K562 (cell line): Measurements from ENCODE around the gene CPEB1. TPM values are rescaled to one million over a fixed set of nuclear protein-coding genes. Genes with fewer than 3 reads are reported as not detected.

ENCODE experiments used
- ARID3A ChIP-seq: IDR thresholded peaks from 2 replicates; pipeline ENCODE4 v1.6.1; 2012; ENCODE audit warnings: low read depth, low read length, improper control_type of control experiment, borderline replicate concordance
- DPF2 ChIP-seq: fragments of 450-650 bp; IDR thresholded peaks from 2 replicates; pipeline ENCODE4 v1.6.1; 2016
- EHMT2 ChIP-seq: fragments of 450-650 bp; IDR thresholded peaks from 2 replicates; pipeline ENCODE4 v1.6.1; 2018; ENCODE audit warnings: antibody characterized with exemption
- ESRRA ChIP-seq: fragments of 450-650 bp; IDR thresholded peaks from 2 replicates; pipeline ENCODE4 v1.6.1; 2014; ENCODE audit warnings: low read depth, mild to moderate bottlenecking, moderate library complexity, borderline replicate concordance
- ESRRB ChIP-seq: fragments of 250-450 bp; sonication (Bioruptor Pico); IDR thresholded peaks from 2 replicates; pipeline ENCODE4 v1.5.0; 2020; ENCODE audit warnings: mild to moderate bottlenecking, moderate library complexity, borderline replicate concordance
- FIP1L1 ChIP-seq: fragments of 200-400 bp; formaldehyde crosslinking; IDR thresholded peaks from 2 replicates; pipeline ENCODE4 v1.6.1; 2018; ENCODE audit warnings: mild to moderate bottlenecking, low read depth, low read length; ENCODE audit not compliant: poor library complexity, severe bottlenecking
- GABPB2 ChIP-seq: fragments of 250-450 bp; sonication (Bioruptor Pico); conservative IDR thresholded peaks from 2 replicates; pipeline ENCODE4 v1.5.1; 2021; ENCODE audit warnings: mild to moderate bottlenecking
- HNRNPUL1 ChIP-seq: fragments of 200-400 bp; formaldehyde crosslinking; IDR thresholded peaks from 2 replicates; pipeline ENCODE4 v1.6.1; 2017; ENCODE audit warnings: low read length
- KDM2B ChIP-seq: fragments of 250-450 bp; sonication (Bioruptor Pico); IDR thresholded peaks from 2 replicates; pipeline ENCODE4 v1.8.0; 2021; ENCODE audit warnings: mild to moderate bottlenecking, moderate library complexity
- MCM2 ChIP-seq: fragments of 450-650 bp; IDR thresholded peaks from 2 replicates; pipeline ENCODE4 v1.6.1; 2017; ENCODE audit warnings: low read depth, mild to moderate bottlenecking
- MLX ChIP-seq, 2 experiments: fragments of 450-650 bp in 1 of 2; sonication (generic) in 1 of 2; formaldehyde crosslinking; conservative IDR thresholded peaks; 2 replicates each; pipeline versions ENCODE4 v1.4.0 to v1.8.1; 2020 to 2022; ENCODE audit warnings: mild to moderate bottlenecking in 1 of 2, missing genetic modification reagents in 1 of 2
- PRMT5 ChIP-seq: sonication (generic); formaldehyde crosslinking; IDR thresholded peaks from 2 replicates; pipeline ENCODE4 v1.5.0; 2020; ENCODE audit warnings: missing genetic modification reagents
- PTRF ChIP-seq: fragments of 450-650 bp; IDR thresholded peaks from 2 replicates; pipeline ENCODE4 v1.6.1; 2016; ENCODE audit warnings: mild to moderate bottlenecking, missing genetic modification characterization, missing compliant biosample characterization
- RB1 ChIP-seq: fragments of 450-650 bp; IDR thresholded peaks from 2 replicates; pipeline ENCODE4 v1.6.1; 2017; ENCODE audit warnings: low read depth, mild to moderate bottlenecking
- RBM39 ChIP-seq: fragments of 200-400 bp; formaldehyde crosslinking; optimal IDR thresholded peaks from 2 replicates; pipeline ENCODE3; 2018; ENCODE audit warnings: low read depth, low read length
- SLC30A9 ChIP-seq: fragments of 250-450 bp; sonication (Bioruptor Pico); IDR thresholded peaks from 2 replicates; pipeline ENCODE4 v1.8.0; 2022; ENCODE audit warnings: mild to moderate bottlenecking, moderate library complexity
- SP2 ChIP-seq: IDR thresholded peaks from 2 replicates; pipeline ENCODE4 v1.6.1; 2011; ENCODE audit warnings: mild to moderate bottlenecking, low read depth, low read length, moderate library complexity; ENCODE audit not compliant: poor library complexity, severe bottlenecking; ENCODE audit errors: extremely low read depth
- TFE3 ChIP-seq: fragments of 450-650 bp; formaldehyde crosslinking; IDR thresholded peaks from 2 replicates; pipeline ENCODE4 v1.4.0; 2020; ENCODE audit warnings: mild to moderate bottlenecking, mixed read lengths
- XRCC3 ChIP-seq: fragments of 450-650 bp; IDR thresholded peaks from 2 replicates; pipeline ENCODE4 v1.6.1; 2017; ENCODE audit warnings: mild to moderate bottlenecking, moderate library complexity
- ZFP30 ChIP-seq: fragments of 250-450 bp; sonication (Bioruptor Pico); IDR thresholded peaks from 2 replicates; pipeline ENCODE4 v1.8.0; 2022; ENCODE audit warnings: moderate library complexity, mild to moderate bottlenecking, inconsistent platforms, borderline replicate concordance
- ZNF121 ChIP-seq: sonication (generic); formaldehyde crosslinking; conservative IDR thresholded peaks from 2 replicates; pipeline ENCODE4 v1.8.0; 2022; ENCODE audit warnings: missing genetic modification reagents
- ZNF3 ChIP-seq: fragments of 250-450 bp; sonication (Bioruptor Pico); IDR thresholded peaks from 2 replicates; pipeline ENCODE4 v1.5.0; 2021; ENCODE audit warnings: mild to moderate bottlenecking, moderate library complexity
- ZNF589 ChIP-seq: fragments of 200-800 bp; sonication (Bioruptor generic); IDR thresholded peaks from 2 replicates; pipeline ENCODE4 v1.6.1; 2016; ENCODE audit warnings: low read depth, missing genetic modification characterization, missing compliant biosample characterization
- polyA plus RNA-seq, 8 experiments: library from polyadenylated mRNA; depleted of rRNA in 4 of 8; stranded (reverse) in 5 of 8; unstranded in 3 of 8; fragments of >200 nt; fragmentation: Nextera tagmentation in 2 of 8; fragmentation: Illumina TruSeq in 1 of 8; extraction: Ambion mirVana in 2 of 8; extraction: Trizol in 1 of 8; gene quantifications; 2 replicates each; pipeline versions ENCODE4 v1.2.1 to v1.2.3, GENCODE V29; 2011 to 2014; ENCODE audit warnings: inconsistent platforms in 1 of 8, missing spikeins in 1 of 8
- total RNA-seq, 7 experiments: library from RNA; depleted of rRNA in 6 of 7; stranded (reverse); fragments of >200 nt in 6 of 7; fragmentation: Illumina TruSeq in 2 of 7; extraction: Trizol in 2 of 7; gene quantifications; 2 replicates each; pipeline versions ENCODE4 v1.2.1 to v1.2.3, GENCODE V29; 2011 to 2021; ENCODE audit warnings: low replicate concordance in 1 of 7
- TF ChIP-seq, protein P1 (sequence below): sonication (generic); formaldehyde crosslinking; IDR thresholded peaks from 2 replicates; pipeline ENCODE4 v1.8.0; 2022; ENCODE audit warnings: missing genetic modification reagents, mild to moderate bottlenecking, moderate library complexity, borderline replicate concordance

Gene CPEB1
- total and polyA plus RNA-seq, 9 of the 15 experiments (the other 6 are each of a cell fraction or from before 2014, with no cell fraction given): 2.2 to 13.4 (median 9.7) TPM

DNA sequence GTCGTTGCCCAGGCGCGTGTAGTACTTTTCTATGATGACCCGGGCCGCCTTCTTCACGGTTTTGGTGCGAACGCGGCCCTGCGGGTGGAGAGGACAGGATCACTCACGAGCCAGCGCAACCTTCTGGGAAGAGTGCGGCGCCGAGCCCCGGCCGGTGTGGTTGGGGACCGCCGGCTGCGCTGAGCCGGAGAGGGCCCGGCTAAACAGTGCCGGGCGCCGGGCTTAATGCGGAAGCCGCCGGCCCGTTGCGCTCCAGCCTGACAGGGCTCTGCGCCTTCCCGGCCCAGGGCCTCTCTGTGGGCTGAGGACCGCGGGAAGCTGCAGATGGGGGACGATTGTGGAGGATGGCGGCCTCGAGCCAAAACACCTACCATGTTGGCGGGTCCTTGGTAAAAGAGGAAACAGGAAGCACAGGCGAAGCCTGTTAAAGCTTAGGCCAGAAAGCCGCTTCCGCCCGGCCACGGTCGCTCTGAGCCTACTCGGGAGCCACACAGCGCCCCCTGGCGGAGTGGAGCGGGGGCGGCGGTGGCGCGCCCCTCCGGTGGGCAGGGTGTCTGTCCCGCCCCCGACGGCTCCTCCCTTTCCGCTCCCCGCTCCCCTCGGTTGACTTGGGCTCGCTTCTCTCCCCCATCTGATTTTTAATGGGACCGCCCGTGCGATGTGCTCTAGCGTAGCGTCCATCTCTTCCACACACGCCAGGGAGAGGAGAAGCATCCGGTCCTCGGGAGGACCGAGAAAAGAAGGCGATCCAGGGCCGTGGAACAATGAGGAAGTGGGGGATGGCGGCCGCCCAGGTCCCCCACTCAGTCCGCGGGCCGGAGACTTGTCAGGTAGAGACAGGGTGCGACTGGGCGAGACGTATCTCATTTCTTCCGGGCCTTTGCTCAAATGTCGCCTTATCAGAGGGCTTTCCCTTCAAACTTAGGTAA lies 106.8 kb downstream of the CPEB1 start, which contains the start of gene RPS17 (continued):
- TF ChIP-seq TFE3 (CRISPR knock-in tag) (no peak), PTRF (tag) (no peak), ZNF121 (CRISPR knock-in tag) (no peak), ARID3A (0 out of 2 replicates have a peak, but pooled peaks have one; percentile 23), SP2 (peak; percentile 91), KDM2B (CRISPR knock-in tag) (0 out of 2 replicates have a peak, but pooled peaks have one; percentile 18), HNRNPUL1 (no peak), RBM39 (no peak), DPF2 (peak; percentile 39; the same call in 1 of the 2 replicates), ESRRA (peak; percentile 70; the same call in 1 of the 2 replicates), SLC30A9 (CRISPR knock-in tag) (no peak), XRCC3 (no peak), ZNF3 (CRISPR knock-in tag) (no peak), RB1 (peak; percentile 96), EHMT2 (0 out of 2 replicates have a peak, but pooled peaks have one; percentile 14), ZFP30 (CRISPR knock-in tag) (no peak), GABPB2 (CRISPR knock-in tag) (no peak), FIP1L1 (peak; percentile 89), MCM2 (no peak), MLX (CRISPR knock-in tag; conservative IDR thresholded peaks at IDR 0.05) (no peak; a peak in 1 of 4 replicates), ZNF589 (CRISPR knock-in tag) (peak; percentile 65; the same call in 1 of the 2 replicates), PRMT5 (CRISPR knock-in tag) (no peak), ESRRB (CRISPR knock-in tag) (no peak)
- TF ChIP-seq, protein P1, sequence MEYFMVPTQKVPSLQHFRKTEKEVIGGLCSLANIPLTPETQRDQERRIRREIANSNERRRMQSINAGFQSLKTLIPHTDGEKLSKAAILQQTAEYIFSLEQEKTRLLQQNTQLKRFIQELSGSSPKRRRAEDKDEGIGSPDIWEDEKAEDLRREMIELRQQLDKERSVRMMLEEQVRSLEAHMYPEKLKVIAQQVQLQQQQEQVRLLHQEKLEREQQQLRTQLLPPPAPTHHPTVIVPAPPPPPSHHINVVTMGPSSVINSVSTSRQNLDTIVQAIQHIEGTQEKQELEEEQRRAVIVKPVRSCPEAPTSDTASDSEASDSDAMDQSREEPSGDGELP: peak; percentile 84
